Neural crest cell (in vitro differentiated cells): ENCODE results near the gene TMCO2. TPM values are rescaled to one million over a fixed set of nuclear protein-coding genes. Genes with fewer than 3 reads are reported as not detected.

ENCODE experiments used
- DNase-seq: peaks from one replicate; pipeline ENCODE4 v3.0.0; 2021; ENCODE audit warnings: low read depth, mixed read lengths, low spot score
- H3K27ac Mint-ChIP-seq: one replicate; pipeline ENCODE4 v1.8.0; 2021; ENCODE audit warnings: mild to moderate bottlenecking, mixed read lengths; ENCODE audit not compliant: unreplicated experiment
- H3K27me3 Mint-ChIP-seq: 2 replicates; pipeline ENCODE4 v1.8.0; 2021; ENCODE audit warnings: low read depth, mild to moderate bottlenecking, mixed read lengths
- H3K36me3 Mint-ChIP-seq: 2 replicates; pipeline ENCODE4 v1.8.0; 2021; ENCODE audit warnings: low read depth, mild to moderate bottlenecking, mixed read lengths
- H3K4me1 Mint-ChIP-seq: 2 replicates; pipeline ENCODE4 v1.8.0; 2021; ENCODE audit warnings: mixed read lengths
- H3K4me3 Mint-ChIP-seq: one replicate; pipeline ENCODE4 v1.8.0; 2021; ENCODE audit warnings: mild to moderate bottlenecking, mixed read lengths
- H3K9me3 Mint-ChIP-seq: 2 replicates; pipeline ENCODE4 v1.8.0; 2021; ENCODE audit warnings: mixed read lengths
- total RNA-seq: library from RNA; stranded (reverse); gene quantifications from 2 replicates; pipeline ENCODE4 v1.2.1, GENCODE V29; 2021
- TF ChIP-seq, protein P1 (sequence below): fragments of 200-600 bp; sonication (generic); conservative IDR thresholded peaks from 2 replicates; pipeline ENCODE4 v1.5.0; 2021; ENCODE audit warnings: antibody characterized with exemption, mild to moderate bottlenecking

The TMCO2 gene
- total RNA-seq, 1 donor from 2014 or later = not detected

DNA sequence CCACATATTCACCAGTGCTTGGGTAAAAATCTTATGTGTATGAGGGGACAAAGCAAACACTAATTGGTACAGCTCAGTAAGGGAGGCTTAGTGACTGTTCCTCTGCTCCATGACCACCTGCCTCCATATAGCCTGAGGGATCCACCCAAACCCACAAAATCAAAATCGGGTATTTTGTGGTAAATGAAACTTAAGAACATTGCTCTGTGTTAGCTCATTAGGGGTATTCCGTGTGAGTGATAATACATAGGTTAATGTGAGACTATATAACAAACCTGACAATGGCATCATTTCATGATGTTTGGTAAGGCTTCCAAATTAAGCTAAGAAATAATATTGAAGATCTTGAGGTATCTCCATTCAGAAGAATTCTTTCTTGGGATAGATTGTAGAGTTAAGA lies 43.6 kb downstream of the TMCO2 start:
- H3K27me3 Mint-ChIP-seq = no peaks in the 10 kb centered on the region
- peaks cover 16% of the 10 kb centered on the region for H3K36me3 Mint-ChIP-seq
- H3K4me3 Mint-ChIP-seq = no peak overlapping the region
- no peaks in the 10 kb centered on the region for H3K9me3 Mint-ChIP-seq
- TF ChIP-seq, protein P1, sequence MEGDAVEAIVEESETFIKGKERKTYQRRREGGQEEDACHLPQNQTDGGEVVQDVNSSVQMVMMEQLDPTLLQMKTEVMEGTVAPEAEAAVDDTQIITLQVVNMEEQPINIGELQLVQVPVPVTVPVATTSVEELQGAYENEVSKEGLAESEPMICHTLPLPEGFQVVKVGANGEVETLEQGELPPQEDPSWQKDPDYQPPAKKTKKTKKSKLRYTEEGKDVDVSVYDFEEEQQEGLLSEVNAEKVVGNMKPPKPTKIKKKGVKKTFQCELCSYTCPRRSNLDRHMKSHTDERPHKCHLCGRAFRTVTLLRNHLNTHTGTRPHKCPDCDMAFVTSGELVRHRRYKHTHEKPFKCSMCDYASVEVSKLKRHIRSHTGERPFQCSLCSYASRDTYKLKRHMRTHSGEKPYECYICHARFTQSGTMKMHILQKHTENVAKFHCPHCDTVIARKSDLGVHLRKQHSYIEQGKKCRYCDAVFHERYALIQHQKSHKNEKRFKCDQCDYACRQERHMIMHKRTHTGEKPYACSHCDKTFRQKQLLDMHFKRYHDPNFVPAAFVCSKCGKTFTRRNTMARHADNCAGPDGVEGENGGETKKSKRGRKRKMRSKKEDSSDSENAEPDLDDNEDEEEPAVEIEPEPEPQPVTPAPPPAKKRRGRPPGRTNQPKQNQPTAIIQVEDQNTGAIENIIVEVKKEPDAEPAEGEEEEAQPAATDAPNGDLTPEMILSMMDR = no peak
- no peak for DNase-seq
- no peak overlapping the region for H3K27ac Mint-ChIP-seq
- no peaks in the 10 kb centered on the region for H3K4me1 Mint-ChIP-seq

DNA sequence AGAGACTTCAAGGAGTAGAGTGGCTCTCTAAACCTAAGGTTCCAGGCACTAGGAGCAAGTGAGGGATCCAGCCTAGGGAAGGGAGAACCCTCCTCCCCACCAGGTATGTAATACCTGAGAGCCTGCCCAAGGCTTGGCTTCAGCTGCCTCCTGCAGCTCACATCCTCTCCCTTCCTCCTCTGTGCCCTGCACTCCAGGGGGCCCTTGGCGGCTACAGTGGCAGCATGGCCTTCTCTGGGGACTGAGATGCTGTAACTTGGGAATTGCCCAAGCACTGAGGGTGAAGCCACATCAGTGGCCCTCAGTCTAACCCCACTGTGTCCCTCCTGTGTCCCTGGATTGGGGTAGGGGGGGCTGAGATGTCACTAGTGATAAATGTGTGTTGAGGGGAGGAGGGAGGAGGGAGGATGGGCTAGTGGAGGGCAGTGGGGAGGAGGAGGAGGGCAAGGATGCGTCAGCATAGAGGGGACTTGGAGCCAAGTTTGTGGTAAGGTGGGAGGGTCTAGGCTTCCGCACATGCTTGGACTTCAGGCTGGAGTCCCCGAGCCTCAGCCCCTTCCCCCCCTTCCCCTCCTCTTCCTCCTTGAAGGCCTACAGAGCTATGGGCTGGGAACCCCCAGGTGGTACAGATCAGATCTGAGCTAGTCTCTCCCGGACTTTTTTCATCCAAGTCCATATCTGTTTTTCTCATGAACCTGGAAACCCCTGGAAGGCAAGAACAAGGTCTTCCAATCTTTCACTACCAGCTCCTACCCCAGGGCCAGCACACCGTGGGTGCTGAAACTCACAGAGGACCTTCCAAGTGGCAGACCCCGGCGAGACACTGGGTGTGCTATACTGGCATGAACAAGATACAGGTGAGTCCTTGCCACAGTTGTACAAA lies 51.9 kb downstream of the TMCO2 start:
- Mint-ChIP-seq H3K4me1 (no peaks in the 10 kb centered on the region), H3K4me3 (no peak overlapping the region), H3K27me3 (no peaks in the 10 kb centered on the region), H3K9me3 (no peaks in the 10 kb centered on the region), H3K27ac (no peak overlapping the region), H3K36me3 (no peaks in the 10 kb centered on the region)
- no peak for DNase-seq
- TF ChIP-seq, protein P1 = no peak

DNA sequence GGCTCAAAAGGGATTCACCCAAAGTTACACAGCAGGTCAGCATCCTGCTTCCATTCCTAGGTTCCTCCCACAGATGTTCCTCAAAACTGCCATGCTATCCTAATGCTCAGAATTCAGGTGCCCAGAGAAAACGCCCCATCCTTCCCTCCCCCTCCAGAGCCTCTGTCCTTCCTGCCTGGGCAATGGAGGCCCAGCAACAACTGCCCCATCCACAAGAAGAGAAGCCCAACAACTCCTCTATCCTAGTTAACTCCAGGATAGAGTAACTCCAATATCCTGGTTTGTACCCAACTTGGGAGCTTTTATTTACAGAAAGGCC lies 52.5 kb downstream of the TMCO2 start:
- no peaks in the 10 kb centered on the region for H3K36me3 Mint-ChIP-seq
- no peak overlapping the region for H3K4me3 Mint-ChIP-seq
- no peak for DNase-seq
- no peaks in the 10 kb centered on the region for H3K27me3 Mint-ChIP-seq
- TF ChIP-seq, protein P1 = no peak
- no peak overlapping the region for H3K27ac Mint-ChIP-seq
- H3K4me1 Mint-ChIP-seq = no peaks in the 10 kb centered on the region
- no peaks in the 10 kb centered on the region for H3K9me3 Mint-ChIP-seq

DNA sequence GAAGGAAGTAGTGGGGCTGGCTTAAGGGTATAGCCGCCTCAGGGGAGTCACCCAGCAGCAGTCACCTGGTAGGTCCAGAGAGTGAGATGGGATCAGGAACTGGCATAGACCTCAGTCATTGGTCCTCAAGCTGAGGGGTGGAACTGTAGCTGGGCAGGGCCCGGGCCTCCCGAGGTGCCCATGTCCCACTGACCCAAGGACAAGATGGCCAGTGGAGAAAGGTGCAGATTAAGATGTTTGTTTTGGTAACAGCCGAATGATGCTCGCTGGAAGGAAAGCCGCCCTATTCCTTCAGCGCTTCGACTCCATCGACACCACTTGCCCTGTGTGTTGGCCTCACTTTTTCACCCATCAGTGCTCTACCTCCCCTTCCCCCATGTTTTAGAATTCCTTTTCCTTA lies 52.9 kb downstream of the TMCO2 start:
- TF ChIP-seq, protein P1 = no peak
- Mint-ChIP-seq H3K36me3 (no peaks in the 10 kb centered on the region), H3K4me3 (no peak overlapping the region), H3K27ac (no peak overlapping the region), H3K27me3 (no peaks in the 10 kb centered on the region), H3K9me3 (no peaks in the 10 kb centered on the region), H3K4me1 (no peaks in the 10 kb centered on the region)
- DNase-seq = no peak

DNA sequence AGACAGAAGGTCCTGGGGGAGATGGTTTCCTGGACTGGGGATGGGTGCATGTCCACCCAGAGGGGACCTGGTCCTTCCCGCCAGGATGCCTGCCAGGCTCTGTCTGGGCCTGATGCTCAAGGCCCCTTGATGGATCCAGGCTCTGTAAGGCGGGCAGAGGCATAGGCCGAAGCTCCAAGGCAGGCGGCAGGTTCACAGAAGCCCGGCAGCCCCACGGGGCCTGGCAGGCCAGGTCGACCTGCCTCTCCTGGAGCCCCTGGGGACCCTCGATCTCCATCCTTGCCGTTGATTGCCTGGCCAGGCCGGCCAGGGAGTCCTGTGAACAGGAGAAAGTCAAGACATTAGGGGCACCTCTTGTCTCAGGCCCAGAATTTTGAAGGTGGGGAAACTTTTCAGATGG lies 53.3 kb downstream of the TMCO2 start:
- no peaks in the 10 kb centered on the region for H3K36me3 Mint-ChIP-seq
- H3K4me3 Mint-ChIP-seq = no peak overlapping the region
- H3K27ac Mint-ChIP-seq = no peak overlapping the region
- H3K27me3 Mint-ChIP-seq = no peaks in the 10 kb centered on the region
- no peak for DNase-seq
- TF ChIP-seq, protein P1 = no peak
- no peaks in the 10 kb centered on the region for H3K9me3 Mint-ChIP-seq
- H3K4me1 Mint-ChIP-seq = no peaks in the 10 kb centered on the region

Other genes starting within 250 kb of the TMCO2 start
- 213 TPM in 2 replicates for gene CAP1, start 207.2 kb upstream of the TMCO2 start, total RNA-seq
- 91.2 and 95.4 TPM in 2 replicates for gene PPT1, start 150.7 kb upstream of the TMCO2 start, total RNA-seq
- gene RLF, start 86.5 kb upstream of the TMCO2 start, total RNA-seq = 24.0 and 26.5 TPM in 2 replicates
- gene ZMPSTE24, start 10.3 kb downstream of the TMCO2 start, total RNA-seq = 34.7 and 35.6 TPM in 2 replicates
- gene COL9A2, start 69.3 kb downstream of the TMCO2 start, total RNA-seq = 9.0 and 10.2 TPM in 2 replicates
- gene SMAP2, start 125.8 kb downstream of the TMCO2 start, total RNA-seq = 25.4 and 26.3 TPM in 2 replicates
- 14.3 and 15.7 TPM in 2 replicates for gene ZFP69B, start 202.5 kb downstream of the TMCO2 start, total RNA-seq
- gene ZFP69, start 229.4 kb downstream of the TMCO2 start, total RNA-seq = 6.9 and 8.0 TPM in 2 replicates